Astrocyte of the spinal cord (primary cell): ENCODE measurements around the gene TOMM22.

ENCODE experiments used
- DNase-seq: peaks from one replicate; pipeline ENCODE4 v3.0.0; 2011; ENCODE audit warnings: low read depth, low spot score
- H3K4me3 ChIP-seq: 2 replicates; pipeline ENCODE4 v1.5.1; 2011; ENCODE audit warnings: low read depth, mild to moderate bottlenecking, low read length, moderate library complexity
- CTCF ChIP-seq: IDR thresholded peaks from 2 replicates; pipeline ENCODE4 v1.5.1; 2012; ENCODE audit warnings: low read depth, mild to moderate bottlenecking, low read length, inconsistent platforms
- in situ Hi-C: cut with HindIII; loops from 2 replicates; pipeline ENCODE4 v1.10.0; 2017; ENCODE audit warnings: low sequenced_read_pairs

The TOMM22 gene

GRCh38 chr22:38649841-38650522, 31.8 kb upstream of the TOMM22 start:
- in situ Hi-C loops = no loop called here
- TF ChIP-seq CTCF = no peak
- DNase-seq = no peak
- H3K4me3 ChIP-seq = no peak overlapping the region

- no peak for DNase-seq
- no peak for TF ChIP-seq CTCF
- no peak overlapping the region for H3K4me3 ChIP-seq
- in situ Hi-C loops = no loop called here
These were observed 28.9 kb upstream of the TOMM22 start for GRCh38 chr22:38652859-38653258.

GRCh38 chr22:38653741-38654140, 28.0 kb upstream of the TOMM22 start:
- no peak overlapping the region for H3K4me3 ChIP-seq
- TF ChIP-seq CTCF = no peak
- in situ Hi-C loops = no loop called here
- no peak for DNase-seq

- peak overlapping the region; percentile 92 for H3K4me3 ChIP-seq
- DNase-seq = peak; percentile 24
- no peak for TF ChIP-seq CTCF
- in situ Hi-C loops = no loop called here
These were observed 26.1 kb upstream of the TOMM22 start for GRCh38 chr22:38655519-38656255.

- TF ChIP-seq CTCF = no peak
- DNase-seq = peak; percentile 90
- in situ Hi-C loops = no loop called here
- H3K4me3 ChIP-seq = peak within 1 kb of the TSS; percentile 92
These were observed 25.3 kb upstream of the TOMM22 start, which contains the start of the genes CBY1 and FAM227A for GRCh38 chr22:38656256-38657044. Gene CBY1 (plus strand): TSS chr22:38656638. CDS start chr22:38668055, 11,417 bp downstream. Gene FAM227A (minus strand): TSS chr22:38656392. CDS start chr22:38650168, 6,224 bp downstream.
